OCI-LY1 (cell line): ENCODE data around the gene ACVR1C.
A peak's percentile ranks its signal among the peaks of the same experiment; 100 is the strongest.

Experiments used
- EZH2 ChIP-seq: fragments of 200-600 bp; sonication (generic), shearing (Covaris generic); IDR thresholded peaks from 2 replicates; pipeline ENCODE4 v1.8.0; 2017; ENCODE audit warnings: borderline replicate concordance, mixed run types, mild to moderate bottlenecking, antibody characterized with exemption, low read length, moderate library complexity, mixed read lengths
- TF ChIP-seq, protein P1 (sequence below): fragments of 200-600 bp; sonication (generic), shearing (Covaris generic); IDR thresholded peaks from 2 replicates; pipeline ENCODE4 v1.5.1; 2017; ENCODE audit warnings: mild to moderate bottlenecking, antibody characterized with exemption, low read length, moderate library complexity, mixed read lengths

DNA sequence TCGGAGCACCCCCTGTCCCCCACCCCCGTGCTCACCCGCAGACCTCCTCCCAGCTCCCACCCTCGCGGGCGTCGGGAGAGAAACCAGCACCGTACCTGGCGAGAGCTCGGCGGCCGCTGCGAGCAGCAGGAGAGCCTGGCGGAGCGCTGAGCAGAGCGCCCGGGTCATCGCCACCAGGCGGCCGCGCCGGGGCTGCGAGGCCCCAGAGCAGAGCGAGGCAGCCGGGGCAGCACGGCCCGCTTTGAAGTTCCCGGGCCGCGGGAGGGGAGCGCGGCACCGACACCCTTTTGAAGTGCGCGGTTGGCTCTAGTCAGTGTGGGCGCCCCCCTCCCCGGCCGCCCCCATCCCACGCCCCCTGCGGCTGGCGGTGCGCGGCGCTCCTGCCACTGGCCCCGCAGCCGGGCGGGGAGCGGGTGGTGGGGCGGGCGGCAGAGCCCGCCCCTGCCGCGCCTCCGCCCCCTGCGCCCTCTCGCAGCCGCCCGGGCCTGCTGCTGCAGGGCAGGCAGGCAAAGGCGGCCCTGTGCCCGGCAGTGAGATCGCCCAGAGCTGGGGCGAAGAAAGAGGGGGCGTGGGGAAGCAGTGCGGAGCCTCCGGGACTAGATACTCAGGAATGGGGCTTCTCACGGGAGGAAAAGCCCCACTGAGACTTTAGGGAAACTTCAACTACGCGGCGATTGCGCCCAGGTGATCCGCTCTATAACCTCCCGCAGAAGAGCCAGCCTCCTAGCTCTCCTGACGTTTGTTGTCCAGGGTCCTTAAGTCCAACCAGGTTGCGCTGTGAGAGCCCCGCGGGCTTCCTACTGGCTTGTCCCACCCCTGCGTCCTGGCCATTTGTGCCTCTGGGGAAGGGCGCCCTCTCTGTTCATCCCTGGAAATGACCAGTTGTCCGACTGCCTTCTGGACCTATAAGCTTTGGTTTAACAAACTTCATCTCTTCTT, at the start of gene ACVR1C:
- no peak for TF ChIP-seq EZH2
- TF ChIP-seq, protein P1, sequence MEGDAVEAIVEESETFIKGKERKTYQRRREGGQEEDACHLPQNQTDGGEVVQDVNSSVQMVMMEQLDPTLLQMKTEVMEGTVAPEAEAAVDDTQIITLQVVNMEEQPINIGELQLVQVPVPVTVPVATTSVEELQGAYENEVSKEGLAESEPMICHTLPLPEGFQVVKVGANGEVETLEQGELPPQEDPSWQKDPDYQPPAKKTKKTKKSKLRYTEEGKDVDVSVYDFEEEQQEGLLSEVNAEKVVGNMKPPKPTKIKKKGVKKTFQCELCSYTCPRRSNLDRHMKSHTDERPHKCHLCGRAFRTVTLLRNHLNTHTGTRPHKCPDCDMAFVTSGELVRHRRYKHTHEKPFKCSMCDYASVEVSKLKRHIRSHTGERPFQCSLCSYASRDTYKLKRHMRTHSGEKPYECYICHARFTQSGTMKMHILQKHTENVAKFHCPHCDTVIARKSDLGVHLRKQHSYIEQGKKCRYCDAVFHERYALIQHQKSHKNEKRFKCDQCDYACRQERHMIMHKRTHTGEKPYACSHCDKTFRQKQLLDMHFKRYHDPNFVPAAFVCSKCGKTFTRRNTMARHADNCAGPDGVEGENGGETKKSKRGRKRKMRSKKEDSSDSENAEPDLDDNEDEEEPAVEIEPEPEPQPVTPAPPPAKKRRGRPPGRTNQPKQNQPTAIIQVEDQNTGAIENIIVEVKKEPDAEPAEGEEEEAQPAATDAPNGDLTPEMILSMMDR: peak; percentile 63
